HG03460 (cell line): Measurements from ENCODE around the gene POU4F1.
"Not testable (repeated sequence)": the region's sequence is repeated elsewhere in the genome, so short reads cannot be mapped to it uniquely, and the experiment has no call there.

ENCODE experiments used
- ATAC-seq: cut with Tn5 transposase; IDR thresholded peaks from one replicate; pipeline ENCODE4 v1.9.1; 2021; ENCODE audit not compliant: unreplicated experiment

The POU4F1 gene, protein sequence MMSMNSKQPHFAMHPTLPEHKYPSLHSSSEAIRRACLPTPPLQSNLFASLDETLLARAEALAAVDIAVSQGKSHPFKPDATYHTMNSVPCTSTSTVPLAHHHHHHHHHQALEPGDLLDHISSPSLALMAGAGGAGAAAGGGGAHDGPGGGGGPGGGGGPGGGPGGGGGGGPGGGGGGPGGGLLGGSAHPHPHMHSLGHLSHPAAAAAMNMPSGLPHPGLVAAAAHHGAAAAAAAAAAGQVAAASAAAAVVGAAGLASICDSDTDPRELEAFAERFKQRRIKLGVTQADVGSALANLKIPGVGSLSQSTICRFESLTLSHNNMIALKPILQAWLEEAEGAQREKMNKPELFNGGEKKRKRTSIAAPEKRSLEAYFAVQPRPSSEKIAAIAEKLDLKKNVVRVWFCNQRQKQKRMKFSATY

DNA sequence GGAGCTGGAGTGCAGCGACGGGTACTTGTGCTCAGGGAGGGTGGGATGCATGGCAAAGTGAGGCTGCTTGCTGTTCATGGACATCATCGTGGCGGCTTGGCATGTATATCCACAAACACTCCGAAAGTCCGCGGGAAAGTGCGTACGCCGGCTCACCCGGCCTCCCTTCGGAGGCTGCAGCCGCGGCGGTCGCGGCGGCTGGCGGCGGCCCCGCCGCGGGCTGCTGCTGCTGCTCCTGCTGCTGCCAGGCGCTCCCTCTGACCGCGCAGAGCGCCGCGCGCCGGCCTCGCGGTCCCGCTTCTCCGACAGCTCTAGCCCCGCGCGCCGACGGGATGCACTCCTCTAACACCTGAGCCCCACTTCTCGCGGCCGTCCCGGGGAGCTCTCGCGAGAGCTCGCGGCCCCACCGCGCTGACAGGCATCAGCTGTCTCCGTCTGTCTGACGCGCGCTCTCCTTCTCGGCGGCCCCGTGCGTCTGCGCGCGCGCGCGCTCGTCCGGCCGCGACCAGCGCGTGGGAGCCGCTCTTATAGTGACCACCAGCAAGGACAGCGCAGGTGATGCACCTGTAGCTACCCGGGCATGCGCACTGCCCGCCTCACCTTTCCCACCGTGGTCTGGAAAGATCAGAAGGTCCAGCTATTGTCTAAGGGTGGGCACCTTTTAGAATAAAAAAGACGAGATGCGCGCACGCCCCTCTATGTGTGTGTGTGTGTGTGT, at the start of gene POU4F1:
POU4F1 (minus strand) TSS at position 313 of the 718 bp plus-strand sequence; CDS start at position 87, 226 bp downstream.
- ATAC-seq, result peak; percentile 86

DNA sequence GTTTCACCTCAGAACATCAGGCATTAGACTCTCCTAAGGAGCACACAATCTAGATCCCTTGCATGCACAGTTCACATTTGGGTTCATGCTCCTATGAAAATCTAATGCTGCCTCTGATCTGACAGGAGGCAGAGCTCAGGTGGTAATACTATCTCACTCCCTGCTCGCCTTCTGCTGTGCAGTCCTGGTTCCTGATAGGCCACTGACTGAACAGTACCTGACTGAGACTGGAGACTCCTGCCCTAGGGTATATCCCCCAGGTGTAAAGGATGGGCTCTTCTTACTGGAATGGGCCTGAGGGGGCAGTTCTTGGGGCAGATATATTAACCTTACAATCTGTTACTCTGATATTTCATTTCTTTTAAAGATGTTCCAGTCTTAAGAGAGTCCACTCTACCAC, 49.3 kb upstream of the POU4F1 start:
- ATAC-seq, result no peak

DNA sequence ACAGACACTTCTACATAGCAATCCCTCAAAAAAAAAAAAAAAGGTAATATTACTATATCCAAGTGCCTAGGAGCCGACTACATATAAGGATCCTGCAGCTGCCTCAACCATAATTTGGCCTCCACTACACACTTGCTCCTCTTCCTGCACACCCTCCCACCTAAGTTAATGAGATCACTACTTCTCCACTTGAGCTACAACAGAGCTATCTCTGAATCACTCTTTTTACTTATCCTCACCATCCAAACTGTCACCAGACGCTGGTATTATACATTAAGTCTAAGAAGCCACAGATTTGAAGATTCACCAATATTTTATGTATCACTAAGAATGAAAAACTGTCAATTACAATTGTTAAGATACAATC, 47.3 kb upstream of the POU4F1 start:
- ATAC-seq, result no peak

DNA sequence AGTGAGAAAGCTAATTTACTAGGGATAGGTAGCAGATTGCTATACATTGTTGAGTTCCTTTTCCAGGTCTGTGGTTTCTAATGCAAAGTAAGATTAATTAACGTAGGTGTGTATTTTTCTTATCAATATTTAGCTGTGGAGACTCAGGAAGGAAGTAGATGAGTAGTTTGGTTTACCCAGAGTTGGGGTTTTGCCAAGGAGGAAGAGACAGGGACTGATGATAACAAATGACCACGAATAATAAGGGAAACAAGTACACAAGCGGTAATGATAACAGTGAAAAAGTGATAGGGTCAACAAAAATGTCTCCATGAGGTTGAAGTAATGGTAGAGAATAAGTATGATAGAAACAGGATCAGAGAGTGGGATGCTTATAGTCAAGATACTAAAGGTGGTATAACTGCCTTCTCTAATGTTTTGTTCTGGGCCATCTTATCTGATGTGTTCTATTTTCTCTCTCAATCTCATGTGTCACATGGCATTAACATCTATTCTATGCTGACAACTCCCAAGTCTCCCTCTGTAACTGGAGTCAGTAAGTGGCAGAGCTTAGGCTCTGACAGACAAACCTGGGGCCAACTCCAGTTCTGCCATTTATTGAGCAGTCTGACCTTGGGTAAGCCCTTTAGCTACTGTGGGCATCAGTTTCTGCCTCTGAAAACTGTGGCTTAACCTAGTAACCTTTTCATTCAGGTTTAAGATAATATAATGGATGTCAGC, 46.8 kb upstream of the POU4F1 start:
- ATAC-seq, result no peak

DNA sequence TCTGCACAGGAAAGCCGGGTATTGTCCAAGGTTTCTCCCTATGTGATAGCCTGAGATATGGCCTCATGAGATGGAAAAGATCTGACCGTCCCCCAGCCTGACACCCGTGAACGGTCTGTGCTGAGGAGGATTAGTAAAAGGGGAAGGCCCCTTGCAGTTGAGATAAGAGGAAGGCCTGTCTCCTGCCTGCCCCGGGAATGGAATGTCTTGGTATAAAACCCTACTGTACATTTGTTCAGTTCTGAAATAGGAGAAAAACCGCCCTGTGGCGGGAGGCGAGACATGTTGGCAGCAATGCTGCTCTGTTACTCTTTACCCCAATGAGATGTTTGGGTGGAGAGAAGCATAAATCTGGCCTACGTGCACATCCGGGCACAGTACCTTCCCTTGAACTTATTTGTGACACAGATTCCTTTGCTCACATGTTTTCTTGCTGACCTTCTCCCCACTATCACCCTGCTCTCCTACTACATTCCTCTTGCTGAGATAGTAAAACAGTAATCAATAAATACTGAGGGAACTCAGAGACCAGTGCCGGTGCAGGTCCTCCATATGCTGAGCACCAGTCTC, 43.8 kb upstream of the POU4F1 start:
- ATAC-seq, result not testable (repeated sequence)

DNA sequence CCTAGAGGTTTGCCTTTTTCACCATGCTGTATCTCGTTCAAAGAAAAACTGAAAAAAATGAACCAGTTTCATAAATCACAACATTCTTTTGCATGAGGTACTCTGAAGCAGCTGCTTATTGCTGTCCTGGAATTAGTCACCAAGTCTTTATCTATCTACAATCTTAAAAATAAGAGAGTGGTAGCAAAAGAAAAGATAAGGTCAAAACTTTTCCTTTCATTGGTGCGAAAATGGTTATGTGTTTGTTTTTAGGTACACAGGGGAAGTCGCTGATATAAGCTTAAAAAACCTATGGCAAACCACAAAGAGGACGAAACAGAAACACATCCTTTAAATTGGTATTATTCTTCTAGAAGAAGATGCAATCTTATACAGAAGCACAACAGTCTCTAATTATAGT, 34.9 kb upstream of the POU4F1 start:
- no peak for ATAC-seq

DNA sequence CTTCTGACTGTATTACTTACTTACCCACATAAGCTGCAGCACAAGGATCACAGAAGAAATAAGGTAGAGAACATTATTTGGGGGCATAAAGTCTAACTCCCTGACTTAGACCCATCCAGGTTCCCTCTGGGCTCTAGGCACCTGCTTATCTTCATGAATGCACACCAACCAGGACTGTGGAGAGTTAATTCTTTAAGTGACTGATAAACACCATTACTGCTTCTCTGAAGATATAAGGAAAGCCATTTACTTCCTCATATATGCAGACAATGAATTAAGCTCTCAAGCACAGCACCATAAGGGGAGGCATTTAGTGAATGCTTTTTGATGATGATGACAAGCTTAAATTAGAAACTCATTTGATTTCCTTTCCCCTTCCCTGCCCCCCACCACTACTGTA, 33.1 kb upstream of the POU4F1 start:
- no peak for ATAC-seq

DNA sequence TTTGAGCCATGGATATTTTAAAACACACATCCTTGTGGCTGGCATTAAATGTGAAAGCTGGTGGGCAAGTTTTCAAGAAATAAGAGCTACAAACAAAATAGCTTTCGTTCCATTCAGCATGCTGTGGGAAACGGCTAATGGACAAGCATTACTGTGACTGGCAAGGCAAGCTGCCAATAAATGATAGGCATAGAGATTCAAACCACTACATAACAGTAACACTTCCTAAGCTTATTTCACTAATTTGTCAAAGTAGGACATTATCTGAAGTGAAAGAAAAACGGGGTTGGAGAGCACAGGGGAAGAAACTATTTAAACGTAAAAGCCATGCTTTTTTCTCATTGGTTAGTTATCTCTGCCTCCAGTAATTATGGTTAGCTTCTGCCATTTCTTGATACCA, 29.6 kb upstream of the POU4F1 start:
- ATAC-seq, result no peak

DNA sequence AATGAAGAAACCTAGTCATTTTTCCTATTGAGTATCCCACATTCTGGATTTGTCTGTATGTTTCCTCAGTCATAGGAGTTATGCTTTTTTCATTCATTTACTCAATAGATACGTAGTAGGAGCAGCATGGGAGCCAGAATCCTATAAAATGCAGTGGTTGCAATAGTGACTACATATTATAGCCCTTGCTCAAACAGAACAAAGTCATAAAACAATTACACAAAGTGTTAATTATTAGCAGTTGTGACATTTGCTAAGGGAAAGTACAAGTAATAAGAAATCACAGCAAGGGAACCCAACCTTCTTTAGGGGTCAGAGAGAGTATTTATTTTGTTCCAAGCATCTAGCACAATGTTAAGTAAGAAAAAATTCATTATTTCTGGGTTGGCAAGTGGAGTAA, 27.7 kb upstream of the POU4F1 start:
- ATAC-seq, result no peak

DNA sequence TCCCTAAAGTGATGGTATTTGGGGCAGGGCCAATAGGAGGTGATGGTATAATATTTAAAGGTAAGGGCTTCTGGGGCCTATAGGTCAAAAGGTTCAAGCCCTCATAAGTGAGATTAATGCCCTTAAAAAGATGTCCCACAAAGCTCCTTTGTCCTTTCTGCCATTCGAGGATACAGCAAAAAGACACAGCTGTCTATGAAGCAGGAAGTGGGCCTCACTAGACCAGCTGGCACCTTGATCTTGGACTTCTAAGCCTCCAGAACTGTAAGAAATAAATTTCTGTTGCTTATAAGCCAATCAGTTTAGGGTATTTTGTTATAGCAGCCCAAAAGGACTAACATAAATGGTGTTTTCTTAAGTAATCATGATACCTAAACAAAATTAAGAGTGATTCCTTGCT, 27.2 kb upstream of the POU4F1 start:
- no peak for ATAC-seq

DNA sequence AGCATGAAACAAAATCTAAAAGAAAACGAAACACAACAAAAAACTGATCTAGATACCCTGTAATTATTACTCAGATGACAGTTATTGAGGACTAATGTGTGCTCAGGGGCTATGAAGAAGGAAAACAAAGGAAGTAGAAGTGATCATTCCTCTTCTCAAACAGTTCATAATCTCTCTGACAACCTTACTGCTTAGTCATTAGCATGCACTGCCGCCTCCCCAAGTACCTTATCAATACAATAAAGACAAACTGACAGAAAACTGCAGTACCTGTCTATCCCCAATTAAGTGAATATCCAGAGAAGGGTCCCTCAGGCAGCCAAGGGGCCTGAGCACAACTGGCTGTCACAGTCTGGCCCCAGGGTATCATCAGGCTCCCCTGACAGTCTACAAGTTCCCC, 22.0 kb upstream of the POU4F1 start:
- ATAC-seq, result no peak

DNA sequence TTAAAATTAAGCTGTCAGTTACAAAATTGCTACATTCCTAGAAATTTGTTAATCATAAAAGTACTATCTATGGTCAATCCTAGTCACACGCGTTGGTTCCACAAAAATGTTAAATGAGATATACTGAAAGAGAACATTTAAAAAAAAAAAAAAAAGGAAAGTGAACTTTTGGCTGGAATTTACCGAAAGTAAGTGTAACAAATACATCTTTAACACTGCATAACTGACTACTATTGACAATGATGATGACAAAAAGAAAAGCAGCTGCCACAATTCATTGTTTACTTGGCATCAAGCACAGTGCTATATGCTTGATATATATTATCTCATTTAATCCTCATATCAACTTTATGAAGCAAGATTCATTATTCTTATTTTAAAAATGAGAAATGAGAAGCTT, 19.8 kb upstream of the POU4F1 start:
- no peak for ATAC-seq

DNA sequence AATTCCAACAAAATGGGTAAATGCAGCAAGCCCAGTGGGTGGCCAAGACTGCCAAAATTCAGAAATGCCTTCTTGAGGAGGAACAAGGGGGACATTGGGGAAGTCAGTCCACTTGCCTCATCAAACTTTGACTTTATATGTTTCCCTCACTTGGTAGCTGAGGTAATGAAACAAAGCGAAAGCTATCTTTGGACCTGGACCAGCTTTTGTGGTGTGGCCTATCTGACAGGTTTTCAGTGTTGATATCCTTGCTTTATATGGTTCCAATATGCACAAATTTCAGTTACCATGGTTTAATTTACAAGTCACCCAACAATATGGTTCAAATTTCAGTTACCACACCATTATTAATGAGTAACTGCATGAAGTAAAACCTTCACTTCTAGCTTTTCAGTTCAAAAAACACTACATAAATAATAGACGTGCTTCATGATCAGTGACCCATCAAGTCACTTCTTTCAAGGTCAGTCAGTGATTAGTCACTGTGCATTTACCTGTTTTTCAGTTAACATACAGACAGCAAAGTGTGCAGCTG, 17.7 kb upstream of the POU4F1 start:
- ATAC-seq, result no peak

DNA sequence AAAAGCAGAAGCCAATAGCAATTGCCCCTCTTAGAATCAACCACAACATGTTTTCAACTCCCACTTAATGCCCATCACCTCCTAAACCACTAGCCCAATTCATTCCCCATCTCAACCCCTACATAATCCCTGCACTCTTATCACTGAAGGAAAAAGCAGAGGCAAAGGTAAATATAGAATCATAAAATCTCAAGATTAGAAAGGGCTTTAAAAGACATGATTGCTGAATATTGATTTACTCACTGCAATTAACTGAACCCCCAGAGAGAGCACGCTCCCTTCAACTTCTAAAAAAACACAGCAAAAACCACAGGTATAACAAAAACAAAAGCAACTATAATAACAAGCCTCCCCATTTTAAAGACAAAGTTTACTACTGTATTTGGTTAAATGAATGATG, 15.1 kb upstream of the POU4F1 start:
- no peak for ATAC-seq

DNA sequence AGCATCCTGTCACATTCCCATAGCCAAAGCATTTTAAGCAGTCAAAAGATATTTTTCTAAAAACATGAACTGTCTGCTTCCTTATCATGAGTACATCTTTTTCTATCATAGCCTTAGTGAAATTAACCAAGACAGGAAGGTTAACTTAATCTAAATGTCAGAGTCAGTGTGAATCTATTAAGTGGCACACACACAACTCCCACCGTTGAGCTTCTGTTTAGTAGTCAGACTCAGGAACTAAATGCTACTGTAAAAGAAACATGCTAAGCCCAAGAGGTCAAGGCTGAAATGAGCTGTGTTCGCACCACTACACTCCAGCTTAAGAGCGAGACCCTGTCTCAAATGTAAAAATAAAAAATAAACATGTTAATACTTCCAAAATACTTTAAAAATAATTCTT, 7.7 kb upstream of the POU4F1 start:
- no peak for ATAC-seq

DNA sequence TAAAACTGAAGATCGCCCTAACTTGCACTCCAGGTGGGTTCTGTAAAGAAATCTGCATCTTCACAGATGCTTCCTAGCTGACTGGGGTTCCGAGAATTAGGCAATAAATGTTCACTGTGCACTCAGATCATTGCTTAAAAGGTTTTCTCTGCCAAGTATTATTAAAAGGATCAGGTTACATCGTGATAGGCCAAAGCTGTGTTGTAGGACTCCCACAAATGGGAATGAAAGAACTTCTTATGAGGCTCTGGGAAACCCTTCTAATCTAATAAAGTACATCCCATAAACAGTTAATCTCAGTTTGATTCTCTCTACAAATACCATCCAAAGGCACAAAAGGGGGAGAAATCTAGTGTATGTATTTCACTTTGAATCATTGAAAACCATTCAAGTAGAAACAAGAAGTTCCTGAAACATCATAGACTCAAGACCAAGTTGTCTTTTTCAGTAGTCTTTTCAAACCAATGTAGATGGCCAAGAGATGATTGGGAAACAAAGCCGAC, 7.1 kb upstream of the POU4F1 start:
- no peak for ATAC-seq

DNA sequence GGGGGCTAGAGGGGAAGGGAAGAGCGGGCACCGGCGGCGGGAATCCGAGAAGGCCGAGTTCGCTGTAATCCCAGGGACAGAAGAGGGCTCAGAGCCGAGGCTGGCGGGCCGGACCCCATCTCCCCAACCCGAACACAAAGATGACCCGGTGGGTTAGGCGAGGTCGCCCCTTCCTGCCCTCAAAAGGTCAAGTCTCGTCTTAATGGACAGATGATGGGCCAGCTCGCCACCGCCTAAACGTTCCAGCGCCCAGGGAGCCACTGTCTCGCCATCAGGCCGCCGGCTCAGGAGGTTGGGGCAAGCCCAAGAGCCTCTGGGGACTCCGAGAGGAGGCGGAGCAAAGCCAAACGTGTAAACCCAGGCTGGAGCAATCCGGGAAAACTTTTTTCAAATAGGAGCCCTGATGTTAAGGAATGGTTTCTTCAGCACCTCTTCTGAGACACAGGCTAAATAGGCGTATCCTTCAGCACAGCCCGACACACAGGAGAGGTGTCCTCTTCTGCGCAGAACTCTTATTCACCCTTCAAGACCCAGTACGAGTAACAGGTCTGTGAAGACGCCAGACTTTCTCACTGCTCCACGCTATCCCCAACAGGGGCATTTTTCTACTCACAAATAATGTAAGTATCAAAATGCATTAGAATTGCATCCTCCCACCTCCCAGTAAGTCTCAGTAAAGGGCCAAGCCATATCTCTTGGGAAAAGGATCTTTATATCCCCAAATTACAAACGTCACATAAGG, 6.3 kb upstream of the POU4F1 start:
- ATAC-seq, result no peak

DNA sequence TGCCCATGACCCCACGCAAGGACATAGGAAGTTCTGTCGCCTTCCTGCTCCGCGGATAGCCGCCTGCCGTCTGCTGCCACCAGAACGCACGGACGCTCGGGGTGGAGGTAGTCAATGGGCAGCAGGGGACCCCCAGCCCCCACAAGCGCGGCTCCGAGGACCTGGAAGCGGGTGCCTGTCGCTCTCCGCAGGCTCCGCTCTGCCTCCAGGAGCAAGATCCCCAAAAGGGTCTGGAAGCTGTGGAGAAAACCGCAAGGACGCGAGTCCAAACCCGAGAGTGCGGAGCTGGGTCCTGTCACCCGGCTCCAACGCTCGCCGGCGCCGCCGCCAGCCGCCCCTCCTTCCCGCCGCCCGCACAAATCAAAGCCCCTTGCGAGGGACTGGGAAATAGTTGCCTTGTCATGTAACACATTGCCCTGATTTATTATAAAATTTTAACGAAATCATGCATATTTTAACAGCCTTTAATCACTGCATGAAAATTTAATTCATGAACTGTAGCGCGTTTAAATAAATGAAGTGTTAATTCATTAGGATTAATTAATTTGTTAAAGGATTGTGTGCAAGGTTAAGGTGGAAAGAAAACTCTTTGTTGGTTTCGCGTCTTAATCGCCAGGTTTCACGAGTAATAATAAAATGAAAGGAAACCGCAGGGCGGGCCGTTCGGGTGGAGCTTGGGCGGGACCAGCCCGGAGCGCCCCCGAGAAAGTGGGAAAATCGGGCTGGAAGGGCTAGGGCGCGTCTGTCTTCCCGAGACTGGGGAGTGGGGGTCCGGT, 5.5 kb upstream of the POU4F1 start:
- ATAC-seq, result no peak

DNA sequence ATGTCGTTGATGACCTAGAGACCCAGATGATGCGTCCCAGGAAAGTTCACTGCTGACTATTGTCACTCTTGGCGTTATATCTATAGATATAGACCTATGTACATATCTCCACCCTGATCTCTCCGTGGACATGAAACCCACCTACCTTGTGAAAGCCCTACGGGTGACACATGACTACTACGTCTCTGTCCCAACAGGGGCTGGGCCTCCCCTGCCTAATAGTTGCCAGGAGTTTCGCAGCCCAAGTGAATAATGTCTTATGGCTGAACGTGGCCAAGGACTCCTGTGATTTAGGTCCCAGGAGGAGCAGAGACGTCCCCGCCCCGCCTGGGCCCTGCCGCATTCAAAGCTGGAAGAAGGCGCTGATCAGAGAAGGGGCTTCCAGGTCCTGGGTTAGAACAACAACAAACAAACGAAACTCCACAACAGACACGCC, 4.9 kb upstream of the POU4F1 start:
- no peak for ATAC-seq
